D721Med (cell line): ENCODE results near the gene AHNAK.

Source experiments
- DNase-seq: peaks from one replicate; pipeline ENCODE4 v3.0.0; 2011; ENCODE audit warnings: low spot score; ENCODE audit not compliant: insufficient read length
- FAIRE-seq: peaks from 2 replicates; lab custom pipeline; 2011; peaks lifted over from hg19 to GRCh38; lab: Jason Lieb, UNC
- TF ChIP-seq, protein P1 (sequence below): IDR thresholded peaks from 2 replicates; pipeline ENCODE4 v1.5.1; 2012; ENCODE audit warnings: mild to moderate bottlenecking, control low read depth; ENCODE audit not compliant: insufficient read depth; ENCODE audit errors: missing control alignments

The AHNAK gene

GRCh38 chr11:62443390-62444235 is 103.0 kb downstream of the AHNAK start:
- TF ChIP-seq, protein P1, sequence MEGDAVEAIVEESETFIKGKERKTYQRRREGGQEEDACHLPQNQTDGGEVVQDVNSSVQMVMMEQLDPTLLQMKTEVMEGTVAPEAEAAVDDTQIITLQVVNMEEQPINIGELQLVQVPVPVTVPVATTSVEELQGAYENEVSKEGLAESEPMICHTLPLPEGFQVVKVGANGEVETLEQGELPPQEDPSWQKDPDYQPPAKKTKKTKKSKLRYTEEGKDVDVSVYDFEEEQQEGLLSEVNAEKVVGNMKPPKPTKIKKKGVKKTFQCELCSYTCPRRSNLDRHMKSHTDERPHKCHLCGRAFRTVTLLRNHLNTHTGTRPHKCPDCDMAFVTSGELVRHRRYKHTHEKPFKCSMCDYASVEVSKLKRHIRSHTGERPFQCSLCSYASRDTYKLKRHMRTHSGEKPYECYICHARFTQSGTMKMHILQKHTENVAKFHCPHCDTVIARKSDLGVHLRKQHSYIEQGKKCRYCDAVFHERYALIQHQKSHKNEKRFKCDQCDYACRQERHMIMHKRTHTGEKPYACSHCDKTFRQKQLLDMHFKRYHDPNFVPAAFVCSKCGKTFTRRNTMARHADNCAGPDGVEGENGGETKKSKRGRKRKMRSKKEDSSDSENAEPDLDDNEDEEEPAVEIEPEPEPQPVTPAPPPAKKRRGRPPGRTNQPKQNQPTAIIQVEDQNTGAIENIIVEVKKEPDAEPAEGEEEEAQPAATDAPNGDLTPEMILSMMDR, result no peak
- FAIRE-seq (no peak), DNase-seq (no peak)

DNA sequence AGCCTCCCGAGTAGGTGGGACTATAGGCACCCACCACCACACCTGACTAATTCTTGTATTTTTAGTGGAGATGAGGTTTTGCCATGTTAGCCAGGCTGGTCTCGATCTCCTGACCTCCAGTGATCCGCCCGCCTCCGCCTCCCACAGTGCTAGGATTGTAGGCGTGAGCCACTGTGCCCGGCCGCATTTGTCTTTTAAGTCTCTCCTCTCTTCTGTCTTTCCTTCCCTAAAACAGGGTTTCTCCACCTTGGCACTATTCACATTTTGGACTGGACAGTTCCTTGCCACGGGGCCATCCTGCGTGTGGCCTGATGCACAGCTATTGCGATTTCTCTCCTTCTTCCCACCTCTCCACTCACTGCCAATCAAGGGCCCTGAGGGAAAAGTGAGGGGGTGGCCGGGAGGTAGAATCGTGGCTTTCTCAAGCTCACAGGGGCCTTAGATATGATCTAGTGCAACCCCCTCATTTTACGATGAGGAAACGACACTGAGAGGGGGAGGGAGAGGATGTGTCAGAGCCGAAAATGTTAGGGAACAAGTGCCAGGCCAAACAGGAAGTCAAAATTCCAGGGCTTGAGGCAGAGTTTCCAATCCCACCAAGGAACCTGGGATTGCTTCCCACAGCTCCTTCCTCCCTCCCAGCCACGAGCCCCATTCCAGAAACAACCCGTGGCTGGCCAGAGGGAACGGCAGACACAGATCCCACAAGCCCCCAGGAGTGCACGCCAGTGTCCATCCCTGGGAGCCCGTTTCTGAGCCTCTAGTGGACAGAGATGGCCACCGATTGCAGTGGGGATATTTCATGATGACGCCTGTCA is 106.6 kb downstream of the AHNAK start:
- DNase-seq (no peak), FAIRE-seq (no peak)
- TF ChIP-seq, protein P1, result no peak

GRCh38 chr11:62438641-62439040 is 108.0 kb downstream of the AHNAK start:
- TF ChIP-seq, protein P1, result no peak
- FAIRE-seq, result no peak
- DNase-seq, result no peak

GRCh38 chr11:62437616-62438015 is 109.0 kb downstream of the AHNAK start:
- DNase-seq (no peak), FAIRE-seq (no peak)

DNA sequence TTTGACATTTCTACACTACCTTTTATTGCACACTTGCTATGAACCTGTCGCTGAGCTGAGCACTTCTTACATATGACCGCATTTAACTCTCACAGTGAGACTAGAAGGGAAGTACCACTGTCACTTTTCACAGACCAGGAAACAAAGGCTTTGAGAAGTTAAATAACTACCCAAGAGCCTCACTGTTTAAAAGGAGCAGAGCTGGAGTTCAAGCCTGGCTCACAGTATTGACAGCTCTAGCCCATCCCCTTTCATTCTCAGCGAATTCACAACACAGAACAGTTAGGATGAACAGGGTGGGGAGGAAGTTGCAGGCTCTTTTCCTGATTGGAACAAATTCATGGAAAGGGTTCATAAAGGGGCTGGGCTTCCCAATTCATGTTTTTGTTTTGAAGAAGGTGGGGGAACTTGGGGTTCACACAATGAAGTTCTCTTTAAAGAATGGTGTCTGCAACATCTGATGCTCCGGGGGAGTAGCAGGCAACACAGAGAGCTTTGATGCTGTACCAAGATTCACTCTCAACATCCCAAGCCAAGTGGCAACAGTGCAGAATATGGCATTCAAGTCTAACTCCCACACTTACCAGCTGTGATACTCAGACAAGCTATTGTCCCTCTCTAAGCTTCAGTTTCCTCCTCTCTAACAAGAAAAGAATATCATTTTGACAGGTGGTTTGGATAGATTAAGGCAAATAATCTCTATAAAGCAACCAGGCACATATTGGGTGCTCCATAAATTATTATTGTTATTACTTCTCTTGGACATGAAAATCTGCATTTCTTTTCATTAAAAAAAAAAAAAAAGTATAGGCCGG is 110.6 kb downstream of the AHNAK start:
- FAIRE-seq (no peak), DNase-seq (no peak)
- TF ChIP-seq, protein P1, result no peak

More at GRCh38 chr11:62437616-62438015, 109.0 kb downstream of the AHNAK start:
- TF ChIP-seq, protein P1, result no peak

DNA sequence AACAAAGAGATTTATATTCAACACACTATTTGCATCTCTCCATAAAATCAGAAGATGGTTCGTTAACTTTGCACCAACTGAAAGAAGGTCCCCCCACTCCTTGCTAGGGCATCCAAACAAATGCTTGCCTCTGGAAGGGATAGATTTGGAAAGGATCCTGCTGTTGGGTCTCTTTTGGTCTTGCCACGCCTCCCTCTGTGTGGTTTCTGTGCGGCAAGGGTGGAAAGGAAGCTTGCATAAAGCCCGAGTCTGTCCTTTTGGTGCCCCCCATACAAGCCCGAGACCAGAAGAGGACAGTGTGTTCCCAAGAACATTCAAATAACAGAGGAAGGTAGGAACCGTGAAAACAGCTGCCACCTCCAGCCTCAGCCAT is 112.7 kb downstream of the AHNAK start:
- no peak for FAIRE-seq
- TF ChIP-seq, protein P1, result no peak
- DNase-seq, result no peak
